Smooth muscle cell (in vitro differentiated cells): ENCODE data around the gene ZFPM1. TPM values are rescaled to one million over a fixed set of nuclear protein-coding genes. Genes with fewer than 3 reads are reported as not detected.

Experiments used
- DNase-seq: peaks from one replicate; lab custom pipeline; 2025; ENCODE audit not compliant: unreplicated experiment; lab: John Stamatoyannopoulos, UW
- H2AFZ ChIP-seq: fragments of 200-600 bp; sonication (generic); 2 replicates; pipeline ENCODE4 v1.6.0; 2016; ENCODE audit warnings: antibody characterized with exemption, low read depth, mild to moderate bottlenecking
- H3F3A ChIP-seq: fragments of 200-600 bp; sonication (generic); 2 replicates; pipeline ENCODE4 v1.6.0; 2017; ENCODE audit warnings: antibody characterized with exemption, low read depth
- H3K27ac ChIP-seq: fragments of 200-600 bp; sonication (generic); 2 replicates; pipeline ENCODE4 v1.5.1; 2016; ENCODE audit warnings: low read depth, mild to moderate bottlenecking
- H3K27me3 ChIP-seq: fragments of 200-600 bp; sonication (generic); 2 replicates; pipeline ENCODE4 v1.6.1; 2016; ENCODE audit warnings: low read depth, mild to moderate bottlenecking
- H3K36me3 ChIP-seq: fragments of 200-600 bp; sonication (generic); 2 replicates; pipeline ENCODE4 v1.5.1; 2016; ENCODE audit warnings: low read depth
- H3K4me1 ChIP-seq: fragments of 200-600 bp; sonication (generic); 2 replicates; pipeline ENCODE4 v1.5.1; 2016; ENCODE audit warnings: low read depth
- H3K4me2 ChIP-seq: fragments of 200-600 bp; sonication (generic); 2 replicates; pipeline ENCODE4 v1.6.0; 2016; ENCODE audit warnings: mild to moderate bottlenecking
- H3K4me3 ChIP-seq: fragments of 200-600 bp; sonication (generic); 2 replicates; pipeline ENCODE4 v1.5.1; 2016; ENCODE audit warnings: mild to moderate bottlenecking
- H3K79me2 ChIP-seq: fragments of 200-600 bp; sonication (generic); 2 replicates; pipeline ENCODE4 v1.6.0; 2016; ENCODE audit warnings: low read depth, mild to moderate bottlenecking
- H3K9ac ChIP-seq: fragments of 200-600 bp; sonication (generic); 2 replicates; pipeline ENCODE4 v1.6.0; 2016; ENCODE audit warnings: low read depth
- H3K9me3 ChIP-seq: fragments of 200-600 bp; sonication (generic); replicated peaks from 2 replicates; pipeline ENCODE4 v1.5.1; 2016; ENCODE audit warnings: low read depth
- H4K20me1 ChIP-seq: fragments of 200-600 bp; sonication (generic); 2 replicates; pipeline ENCODE4 v1.6.0; 2016; ENCODE audit warnings: low read depth
- CTCF ChIP-seq: fragments of 200-600 bp; sonication (generic); IDR thresholded peaks from 2 replicates; pipeline ENCODE4 v1.5.1; 2017; ENCODE audit warnings: borderline replicate concordance, mild to moderate bottlenecking, antibody characterized with exemption; ENCODE audit not compliant: insufficient read depth, poor library complexity, severe bottlenecking
- WGBS: methylation state at CpG from one replicate; pipeline ENCODE4 v1.1.7; 2016; ENCODE audit warnings: low lambda C conversion rate; 5-methylcytosine and 5-hydroxymethylcytosine counted together
- polyA plus RNA-seq: library from polyadenylated mRNA; unstranded; fragments of >200 nt; fragmentation: Nextera tagmentation; extraction: Ambion mirVana; gene quantifications from 2 replicates; pipeline ENCODE4 v1.2.1, GENCODE V29; 2016
- total RNA-seq: library from RNA; depleted of rRNA; stranded (reverse); fragments of >200 nt; gene quantifications from 2 replicates; pipeline ENCODE4 v1.2.3, GENCODE V29; 2014

ZFPM1 gene
- total and polyA plus RNA-seq, 2 experiments from 2014 or later = 0.99 to 4.9 TPM

- no peak for DNase-seq
- Histone ChIP-seq H3K4me3 (peak overlapping the region; percentile 82), H3F3A (no peaks in the 10 kb centered on the region), H3K27me3 (no peaks in the 10 kb centered on the region), H3K9ac (no peak overlapping the region), H3K9me3 (no peaks in the 10 kb centered on the region), H3K27ac (no peak overlapping the region), H3K4me1 (peaks cover 21% of the 10 kb centered on the region), H2AFZ (no peak overlapping the region), H3K79me2 (peaks cover 21% of the 10 kb centered on the region), H3K4me2 (peak overlapping the region; percentile 100), H4K20me1 (peaks cover 80% of the 10 kb centered on the region), H3K36me3 (no peaks in the 10 kb centered on the region)
- TF ChIP-seq CTCF = no peak
- 93% methylated on average over 12 of the region's 14 CpGs for WGBS
These were observed 3.5 kb downstream of the ZFPM1 start for GRCh38 chr16:88456356-88457292.

DNA sequence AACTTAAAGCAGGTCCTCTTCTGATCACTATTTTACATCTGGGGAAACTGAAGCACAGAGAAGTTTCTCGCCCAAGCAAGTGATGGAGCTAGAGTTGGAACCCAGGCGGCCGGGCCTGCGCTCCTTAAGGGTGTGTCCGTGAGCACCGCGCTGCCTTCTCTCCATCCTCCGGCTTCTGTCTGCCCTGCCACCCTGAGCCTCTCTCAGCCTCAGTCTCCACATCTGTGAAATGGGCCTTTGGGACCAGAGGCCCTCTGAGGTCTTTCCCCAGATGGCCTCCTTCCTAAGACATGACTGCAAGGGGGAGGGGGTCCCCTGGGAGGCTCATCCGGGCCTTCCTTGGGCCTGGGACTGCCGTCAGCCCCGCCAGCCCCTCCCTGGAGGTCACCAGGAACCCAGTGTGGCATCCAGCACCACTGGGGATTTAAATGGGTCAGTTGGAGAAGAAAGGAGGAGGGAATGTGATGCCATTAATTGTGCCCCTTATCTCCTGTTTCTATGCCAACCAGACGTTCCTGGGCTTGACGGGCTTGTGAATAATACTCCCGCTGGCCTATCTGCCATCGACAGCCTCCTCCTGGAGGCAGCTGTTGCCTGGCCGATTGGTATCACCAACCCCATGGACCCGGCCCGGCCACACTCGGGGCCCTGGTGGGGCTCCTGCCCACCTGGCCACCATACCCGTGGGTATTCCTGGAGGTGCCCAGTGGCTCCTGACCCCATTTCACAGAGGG lies 5.1 kb downstream of the ZFPM1 start:
- Histone ChIP-seq H3K27me3 (no peaks in the 10 kb centered on the region), H3F3A (no peaks in the 10 kb centered on the region), H2AFZ (no peak overlapping the region), H3K9me3 (no peaks in the 10 kb centered on the region), H3K36me3 (no peaks in the 10 kb centered on the region), H3K79me2 (peaks cover 27% of the 10 kb centered on the region), H3K9ac (no peak overlapping the region), H4K20me1 (peaks cover 96% of the 10 kb centered on the region), H3K4me3 (no peak overlapping the region), H3K4me1 (peaks cover 25% of the 10 kb centered on the region), H3K4me2 (no peak overlapping the region), H3K27ac (no peak overlapping the region)
- no peak for TF ChIP-seq CTCF
- WGBS = 76% methylated on average over 20 of the region's 20 CpGs
- DNase-seq = no peak

DNA sequence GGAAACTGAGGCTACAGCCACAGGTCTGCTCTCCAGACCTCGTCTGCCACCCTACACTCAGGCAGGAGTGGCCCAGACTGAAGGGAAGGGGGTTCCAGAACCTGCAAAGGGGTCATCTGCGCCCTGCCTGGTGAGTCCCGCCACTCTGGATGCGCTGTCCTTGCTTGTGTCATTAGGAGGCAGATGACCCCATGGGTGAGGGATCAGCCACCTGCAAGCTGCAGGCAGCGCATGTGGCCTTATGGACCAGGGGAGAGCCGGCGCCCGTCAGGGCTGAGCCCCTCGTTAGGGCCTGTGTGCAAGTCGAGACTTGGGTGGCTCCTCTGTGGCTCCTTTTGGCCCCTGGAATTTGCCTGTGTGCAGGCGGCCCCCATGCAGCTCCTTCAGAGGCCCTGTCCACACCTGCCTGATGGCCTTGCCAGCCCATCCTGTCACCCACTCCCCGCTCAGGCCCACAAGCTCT lies 5.7 kb downstream of the ZFPM1 start:
- WGBS = 89% methylated on average over 12 of the region's 12 CpGs
- H4K20me1 ChIP-seq = peaks cover 100% of the 10 kb centered on the region
- H3K4me2 ChIP-seq = no peak overlapping the region
- DNase-seq = no peak
- no peak overlapping the region for H3K4me3 ChIP-seq
- no peaks in the 10 kb centered on the region for H3F3A ChIP-seq
- H2AFZ ChIP-seq = no peak overlapping the region
- no peak overlapping the region for H3K27ac ChIP-seq
- no peak for TF ChIP-seq CTCF
- H3K4me1 ChIP-seq = peaks cover 25% of the 10 kb centered on the region
- H3K27me3 ChIP-seq = no peaks in the 10 kb centered on the region
- H3K9me3 ChIP-seq = no peaks in the 10 kb centered on the region
- H3K9ac ChIP-seq = no peak overlapping the region
- H3K36me3 ChIP-seq = no peaks in the 10 kb centered on the region
- H3K79me2 ChIP-seq = peaks cover 27% of the 10 kb centered on the region
